Activated naive CD4-positive, alpha-beta T cell treated with anti-CD3 and anti-CD28 coated beads, Interleukin-2, amount 50 U/mL, for 72 hours (primary cell): ENCODE measurements around the gene ZNF441. TPM values are rescaled to one million over a fixed set of nuclear protein-coding genes. Genes with fewer than 3 reads are reported as not detected.

Source experiments
- ATAC-seq, 2 donors: fragments of 150-1000 bp; cut with Tn5 transposase; 2 replicates each; pipeline ENCODE4 v1.10.0; 2021; ENCODE audit warnings: mild to moderate bottlenecking in 2 of 2, moderate library complexity in 2 of 2
- DNase-seq, 2 donors: peaks; one replicate each; pipeline ENCODE4 v3.0.0; 2021 to 2022; ENCODE audit warnings: low spot score in 2 of 2
- H3K27ac Mint-ChIP-seq, 2 donors: one replicate each; pipeline ENCODE4 v1.8.0; 2022; ENCODE audit warnings: mild to moderate bottlenecking in 2 of 2, mixed read lengths in 2 of 2
- H3K36me3 Mint-ChIP-seq, 2 donors: one replicate each; pipeline ENCODE4 v1.8.0; 2022; ENCODE audit warnings: mixed read lengths in 2 of 2
- H3K9me3 Mint-ChIP-seq, 2 donors: one replicate each; pipeline ENCODE4 v1.8.0; 2022; ENCODE audit warnings: mixed read lengths in 2 of 2
- total RNA-seq, 2 donors: library from RNA; stranded (reverse); gene quantifications; one replicate each; pipeline ENCODE4 v1.2.3, GENCODE V29; 2022

ZNF441 gene
- 10 to 100 TPM in 1 of 2 donors, 1 to 10 TPM in 1; 2.8 to 10.1 TPM for total RNA-seq

DNA sequence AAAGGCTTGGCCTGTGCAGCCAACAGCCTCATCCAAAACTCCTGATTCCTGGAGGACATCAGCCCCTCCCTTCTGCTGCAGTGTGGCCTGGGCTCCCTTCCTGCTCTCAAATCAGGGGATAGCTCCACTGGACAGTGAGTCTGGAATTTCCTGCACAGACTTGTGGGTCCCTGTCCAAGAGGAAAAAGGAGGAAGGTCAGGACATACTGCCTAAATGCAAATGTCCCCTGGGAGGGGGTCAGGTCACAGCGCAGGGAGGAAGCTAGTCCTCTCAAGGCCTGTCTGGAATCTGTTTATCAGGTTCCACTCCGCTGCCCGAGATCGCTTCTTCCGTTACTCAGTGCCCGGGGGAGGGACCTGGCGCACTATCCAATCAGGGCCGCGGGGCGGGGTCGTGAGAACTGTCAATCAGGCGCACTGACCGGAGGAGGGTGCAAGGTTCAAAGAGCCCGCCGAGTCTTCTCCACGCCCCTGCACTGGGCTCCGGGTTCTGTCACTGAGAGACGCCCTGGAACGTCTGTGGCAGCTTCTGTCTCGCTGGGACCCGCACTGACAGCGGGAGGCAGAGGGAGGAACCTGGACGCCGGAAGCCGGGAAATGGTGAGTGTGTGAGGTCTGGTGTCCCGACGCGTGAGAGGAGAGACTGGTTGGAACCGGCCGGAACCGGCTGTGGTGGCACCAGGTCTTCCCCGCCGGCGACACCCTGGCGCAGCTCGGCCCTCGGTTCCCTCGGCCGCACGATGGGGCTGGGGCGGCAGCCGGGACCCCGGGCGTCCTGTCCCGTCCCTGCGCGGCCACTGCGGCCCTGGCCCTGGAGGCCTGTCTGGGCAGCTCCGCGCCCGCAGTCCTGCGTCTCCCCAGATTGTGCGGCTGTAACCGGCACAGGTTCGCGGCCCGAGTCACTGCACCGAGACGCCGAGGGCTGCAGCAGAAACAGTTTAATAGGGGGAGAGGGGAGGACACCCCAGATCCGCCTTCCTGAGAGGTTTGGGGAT lies at the start of gene ZNF441:
Gene ZNF441 (plus strand): TSS at position 404 of the 995 bp plus-strand sequence. CDS start 194 bp downstream, at position 598.
- H3K9me3 Mint-ChIP-seq: peaks cover 16 to 31% of the 10 kb centered on the region in 2 donors
- ATAC-seq (peak; percentile 95 to 99), DNase-seq (peak; percentile 95 to 98)
- peak within 1 kb of the TSS; percentile 94 to 95 for H3K27ac Mint-ChIP-seq
- peaks cover 43 to 66% of the 10 kb centered on the region in 2 donors for H3K36me3 Mint-ChIP-seq

DNA sequence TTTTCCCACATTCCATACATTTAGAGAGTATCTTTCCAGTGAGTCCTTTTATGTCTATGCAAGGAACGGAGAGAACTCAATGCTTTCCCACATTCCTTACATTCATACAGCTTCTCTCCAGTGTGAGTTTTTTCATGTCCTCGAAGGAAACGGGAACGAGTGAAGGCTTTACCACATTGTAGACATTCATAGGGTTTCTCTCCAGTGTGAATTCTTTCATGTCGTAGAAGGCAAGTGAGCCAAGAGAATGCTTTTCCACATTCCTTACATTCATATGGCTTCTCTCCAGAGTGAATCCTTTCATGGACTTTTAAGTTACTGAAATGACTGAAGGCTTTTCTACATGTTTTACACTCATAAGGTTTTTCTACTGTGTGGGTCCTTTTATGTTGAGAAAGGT lies 45.1 kb upstream of the ZNF441 start:
- DNase-seq: no peak
- peaks cover 29 to 37% of the 10 kb centered on the region in 2 donors for H3K9me3 Mint-ChIP-seq
- H3K36me3 Mint-ChIP-seq: peaks cover 61 to 70% of the 10 kb centered on the region in 2 donors
- no peak for ATAC-seq
- no peak overlapping the region for H3K27ac Mint-ChIP-seq

DNA sequence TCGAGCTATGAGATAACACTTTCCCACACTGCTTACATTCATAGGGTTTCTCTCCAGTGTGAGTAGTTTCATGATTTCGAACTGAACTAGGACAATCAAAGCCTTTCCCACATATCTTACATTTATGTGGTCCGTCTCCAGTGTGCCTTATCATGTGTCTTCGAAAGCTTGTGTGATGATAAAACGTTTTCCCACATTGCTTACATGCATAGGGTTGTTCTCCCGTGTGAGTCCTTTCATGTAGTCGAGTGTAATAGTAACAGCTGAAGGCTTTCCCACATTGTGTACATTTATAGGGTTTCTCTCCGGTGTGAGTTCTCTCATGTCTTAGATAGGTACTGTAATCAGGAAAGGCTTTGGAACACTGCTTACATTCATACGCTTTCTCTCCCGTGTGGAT lies 44.4 kb upstream of the ZNF441 start:
- peaks cover 55 to 74% of the 10 kb centered on the region in 2 donors for H3K36me3 Mint-ChIP-seq
- peaks cover 29 to 34% of the 10 kb centered on the region in 2 donors for H3K9me3 Mint-ChIP-seq
- no peak overlapping the region for H3K27ac Mint-ChIP-seq
- no peak for ATAC-seq
- DNase-seq: no peak

DNA sequence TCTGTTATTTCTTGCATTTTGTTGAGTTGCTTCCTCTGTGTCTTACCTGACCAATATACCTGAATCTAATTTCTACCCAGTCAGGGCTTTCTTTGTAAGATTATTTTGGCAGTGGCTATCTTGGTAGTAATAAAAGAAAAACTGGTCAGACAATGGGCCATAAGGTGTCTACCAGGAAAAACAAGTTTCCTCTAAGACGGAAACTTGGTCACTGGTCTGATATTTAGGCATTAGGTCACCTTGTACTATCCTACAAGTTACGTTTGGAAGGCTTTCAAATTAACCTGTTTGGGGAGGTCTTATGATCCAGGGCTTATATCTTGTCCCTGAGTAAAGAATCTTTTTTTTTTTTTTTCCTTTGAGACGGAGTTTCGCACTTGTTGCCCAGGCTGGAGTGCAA lies 37.2 kb upstream of the ZNF441 start:
- H3K9me3 Mint-ChIP-seq: peaks cover 3 to 7% of the 10 kb centered on the region in 2 donors
- no peak for DNase-seq
- no peak for ATAC-seq
- H3K36me3 Mint-ChIP-seq: peaks cover 10 to 51% of the 10 kb centered on the region in 2 donors
- no peak overlapping the region for H3K27ac Mint-ChIP-seq

DNA sequence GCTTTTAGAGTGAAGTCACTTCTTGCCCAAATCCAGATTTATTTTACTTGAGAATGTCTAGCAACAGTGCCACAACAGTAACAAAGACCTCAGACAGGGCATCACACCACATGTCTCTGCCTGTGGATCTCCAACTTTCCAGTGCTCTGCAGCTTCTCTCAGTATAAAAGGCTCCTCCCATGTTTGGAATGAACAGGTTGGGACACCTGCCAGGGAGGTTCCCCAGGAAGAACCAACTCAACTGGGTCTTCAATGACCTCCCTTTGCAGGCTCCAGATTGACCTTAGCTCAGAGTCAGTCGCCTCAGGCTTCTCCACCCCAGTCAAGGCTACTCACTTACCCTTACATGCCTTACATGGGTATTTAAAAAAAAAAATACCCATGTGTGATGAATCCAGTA lies 31.4 kb upstream of the ZNF441 start:
- no peak overlapping the region for H3K27ac Mint-ChIP-seq
- H3K9me3 Mint-ChIP-seq: peaks cover 0 to 3% of the 10 kb centered on the region in 2 donors
- peaks cover 13 to 25% of the 10 kb centered on the region in 2 donors for H3K36me3 Mint-ChIP-seq
- no peak for ATAC-seq
- no peak for DNase-seq

DNA sequence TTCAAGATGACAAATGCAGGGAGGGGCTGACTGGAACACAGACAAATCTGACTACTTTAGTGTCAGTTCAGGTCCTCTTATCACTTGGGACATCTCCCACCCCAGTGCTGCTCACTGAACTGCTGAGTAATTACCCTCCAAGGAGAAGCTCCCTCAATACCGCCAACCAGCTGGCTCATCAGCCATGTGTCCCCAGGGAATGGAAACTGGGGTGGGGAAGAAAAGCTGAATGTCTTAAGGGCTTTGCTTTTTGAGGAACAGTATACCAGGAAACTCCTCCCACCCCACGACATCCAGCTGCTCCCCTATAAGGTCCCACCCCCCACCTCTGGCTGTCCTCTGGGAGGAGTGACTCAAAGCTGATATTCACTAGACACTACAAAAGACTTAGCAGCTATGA lies 30.1 kb upstream of the ZNF441 start:
- peaks cover 13 to 19% of the 10 kb centered on the region in 2 donors for H3K36me3 Mint-ChIP-seq
- DNase-seq (no peak), ATAC-seq (no peak)
- H3K27ac Mint-ChIP-seq: no peak overlapping the region
- H3K9me3 Mint-ChIP-seq: peaks cover 0 to 3% of the 10 kb centered on the region in 2 donors

DNA sequence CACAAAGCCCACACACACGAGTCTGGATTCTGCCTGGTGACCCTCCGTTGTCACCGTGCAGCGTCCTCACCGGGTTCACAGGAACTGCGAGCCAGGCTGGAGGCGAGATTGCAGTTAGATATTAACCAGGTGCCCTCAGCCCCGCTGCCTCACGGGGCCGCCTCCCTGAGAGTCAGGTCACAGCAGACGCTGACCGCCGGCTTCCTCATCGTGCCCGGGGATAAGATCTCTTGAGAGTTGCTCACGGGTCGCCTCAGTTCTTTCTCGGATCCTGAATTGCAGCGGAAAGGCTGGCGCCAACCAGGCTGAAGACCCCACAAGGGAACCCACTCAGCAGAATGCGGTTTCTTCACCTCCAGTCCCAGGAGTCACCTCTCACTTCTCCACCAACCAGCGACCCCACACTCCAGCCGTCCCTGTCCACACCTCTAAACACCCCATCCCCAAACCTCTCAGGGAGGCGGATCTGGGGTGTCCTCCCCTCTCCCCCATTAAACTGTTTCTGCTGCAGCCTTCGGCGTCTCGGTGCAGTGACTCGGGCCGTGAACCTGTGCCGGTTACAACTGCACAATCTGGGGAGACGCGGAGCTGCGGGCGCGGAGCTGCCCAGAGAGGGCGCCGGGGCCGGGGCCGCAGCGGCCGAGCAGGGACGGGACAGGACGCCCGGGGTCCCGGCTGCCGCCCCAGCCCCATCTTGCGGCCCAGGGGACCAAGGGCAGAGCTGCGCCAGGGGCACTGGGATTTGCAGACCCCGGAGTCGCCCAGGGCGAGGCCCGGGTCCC lies 28.6 kb upstream of the ZNF441 start:
- peak overlapping the region in 1 of 2 donors; percentile 90 for H3K27ac Mint-ChIP-seq
- DNase-seq: peak; percentile 36 to 67
- peak; percentile 43 to 57 for ATAC-seq
- peaks cover 13 to 14% of the 10 kb centered on the region in 2 donors for H3K36me3 Mint-ChIP-seq
- H3K9me3 Mint-ChIP-seq: no peaks in the 10 kb centered on the region

DNA sequence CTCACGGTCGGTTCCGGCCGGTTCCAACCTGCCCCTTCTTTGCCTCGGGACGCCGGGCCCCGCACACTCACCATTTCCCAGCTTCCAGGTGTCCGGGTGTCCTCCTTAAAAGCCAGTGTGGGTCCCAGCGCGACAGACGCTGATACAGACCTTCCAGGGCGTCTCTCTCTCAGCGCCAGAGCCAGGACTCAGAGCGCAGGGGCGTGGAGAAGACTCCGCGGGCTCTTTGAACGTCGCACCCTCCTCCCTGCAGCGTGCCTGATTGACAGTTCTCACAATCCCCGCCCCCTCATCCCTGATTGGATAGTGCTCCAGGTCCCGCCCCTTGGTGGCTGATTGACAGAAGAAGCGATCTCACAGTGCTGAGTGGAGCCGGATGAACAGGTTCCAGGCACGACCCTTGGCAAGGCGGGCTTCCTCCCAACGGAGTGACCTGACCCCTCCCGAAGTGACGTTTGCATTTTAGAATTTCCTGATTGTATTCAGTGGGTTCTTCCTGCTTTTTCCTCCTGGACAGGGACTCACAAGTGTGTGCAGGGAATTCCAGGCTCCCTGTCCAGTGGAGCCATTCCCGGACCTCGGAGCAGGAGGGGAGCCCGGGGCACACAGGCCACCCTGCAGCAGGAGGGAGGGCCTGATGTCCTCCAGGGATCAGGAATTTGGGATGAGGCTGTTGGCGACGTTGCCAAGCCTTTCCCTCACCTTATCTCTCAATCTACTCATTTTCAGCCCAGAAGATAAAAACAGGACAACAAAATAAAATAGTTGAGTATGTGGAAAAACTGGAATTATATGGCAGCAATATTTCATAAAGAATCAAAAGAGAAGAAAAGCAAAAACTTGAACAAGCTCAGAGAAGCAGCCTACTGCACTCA lies 27.8 kb upstream of the ZNF441 start, which contains the start of gene ZNF823:
Gene ZNF823 (minus strand): TSS at position 201 of the 875 bp plus-strand sequence. CDS start 127 bp downstream, at position 74.
- Mint-ChIP-seq H3K36me3 (peaks cover 13 to 14% of the 10 kb centered on the region in 2 donors), H3K27ac (peak within 1 kb of the TSS; percentile 90 to 95), H3K9me3 (peaks cover 0 to 4% of the 10 kb centered on the region in 2 donors)
- DNase-seq (peak; percentile 96 to 97), ATAC-seq (peak; percentile 99)

DNA sequence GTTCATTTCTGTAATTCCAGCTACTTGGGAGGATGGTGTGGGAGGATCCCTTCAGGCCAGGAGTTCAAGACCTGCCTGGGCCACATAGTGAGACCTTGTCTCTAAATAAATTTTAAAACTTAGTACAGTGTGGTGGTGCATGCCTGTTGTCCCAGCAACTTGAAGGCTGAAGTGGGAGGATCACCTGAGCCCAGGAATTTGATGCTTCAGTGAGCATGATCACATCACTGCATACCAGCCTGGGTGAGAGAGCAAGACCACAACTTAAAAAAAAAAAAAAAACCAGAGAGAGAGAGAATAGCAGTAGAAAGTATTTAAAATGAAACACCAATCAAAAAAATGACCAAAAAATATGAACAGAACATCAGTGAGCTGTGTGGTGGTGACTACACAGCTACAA lies 20.9 kb upstream of the ZNF441 start:
- Mint-ChIP-seq H3K27ac (no peak overlapping the region), H3K9me3 (peaks cover 18 to 29% of the 10 kb centered on the region in 2 donors), H3K36me3 (peaks cover 11 to 13% of the 10 kb centered on the region in 2 donors)
- DNase-seq: no peak
- ATAC-seq: no peak

DNA sequence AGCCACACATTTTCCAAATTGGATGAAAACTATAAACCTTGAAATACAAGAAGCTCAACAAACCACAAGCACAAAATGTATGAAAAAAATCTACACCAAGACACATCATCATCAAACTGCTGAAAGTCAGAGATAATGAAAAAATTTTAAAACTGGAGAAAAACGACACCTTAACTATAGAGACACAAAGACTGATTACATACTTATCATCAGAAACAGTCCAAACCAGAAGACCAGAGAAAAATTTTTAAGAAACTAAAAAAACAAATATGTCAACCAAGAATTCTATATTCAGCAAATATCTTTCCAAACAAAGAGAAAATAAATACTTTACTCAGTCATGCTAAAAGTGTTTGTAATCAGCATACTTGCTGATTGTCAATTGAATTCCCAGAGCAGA lies 19.5 kb upstream of the ZNF441 start:
- Mint-ChIP-seq H3K27ac (no peak overlapping the region), H3K9me3 (peaks cover 28 to 41% of the 10 kb centered on the region in 2 donors), H3K36me3 (peaks cover 20 to 23% of the 10 kb centered on the region in 2 donors)
- DNase-seq (no peak), ATAC-seq (no peak)

DNA sequence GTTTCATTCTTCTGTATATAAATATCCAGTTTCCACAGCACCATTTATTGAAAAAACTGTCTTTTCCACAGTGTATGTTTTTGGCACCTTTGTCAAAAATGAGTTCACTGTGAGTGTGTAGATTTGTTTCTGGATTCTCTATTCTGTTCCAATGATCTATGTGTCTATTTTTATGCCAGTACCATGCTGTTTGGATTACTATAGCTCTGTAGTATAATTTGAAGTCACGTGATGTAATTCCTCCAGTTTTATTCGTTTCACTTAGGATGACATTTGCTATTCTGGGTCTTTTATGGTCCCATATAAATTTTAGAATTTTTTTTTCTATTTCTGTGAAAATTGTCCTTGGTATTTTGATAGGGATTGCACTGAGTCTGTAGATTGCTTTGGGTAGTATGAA lies 17.0 kb upstream of the ZNF441 start:
- Mint-ChIP-seq H3K27ac (no peak overlapping the region), H3K36me3 (peaks cover 35 to 41% of the 10 kb centered on the region in 2 donors), H3K9me3 (peaks cover 32 to 47% of the 10 kb centered on the region in 2 donors)
- ATAC-seq (no peak), DNase-seq (no peak)

DNA sequence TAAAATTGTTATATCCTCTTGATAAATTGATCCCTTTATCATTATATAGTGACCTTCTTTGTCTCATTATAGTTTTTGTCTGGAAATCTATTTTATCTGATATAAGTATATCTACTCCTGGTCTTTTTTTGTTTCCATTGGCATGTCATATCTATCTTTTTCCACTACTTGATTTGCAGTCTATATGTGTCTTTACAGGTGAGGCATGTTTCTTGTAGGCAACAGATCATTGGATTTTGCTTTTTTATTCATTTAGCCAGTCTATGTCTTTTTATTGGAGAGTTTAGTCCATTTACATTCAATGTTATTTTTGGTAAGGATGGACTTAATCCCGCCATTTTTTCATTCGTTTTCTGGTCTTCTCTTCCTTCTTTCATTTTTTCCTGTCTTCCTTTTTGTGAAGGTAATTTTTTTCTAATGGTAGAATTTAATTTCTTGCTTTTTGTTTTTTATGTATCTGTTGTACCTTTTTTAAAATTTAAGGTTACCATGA lies 14.5 kb upstream of the ZNF441 start:
- Mint-ChIP-seq H3K27ac (no peak overlapping the region), H3K9me3 (peaks cover 37 to 54% of the 10 kb centered on the region in 2 donors)

DNA sequence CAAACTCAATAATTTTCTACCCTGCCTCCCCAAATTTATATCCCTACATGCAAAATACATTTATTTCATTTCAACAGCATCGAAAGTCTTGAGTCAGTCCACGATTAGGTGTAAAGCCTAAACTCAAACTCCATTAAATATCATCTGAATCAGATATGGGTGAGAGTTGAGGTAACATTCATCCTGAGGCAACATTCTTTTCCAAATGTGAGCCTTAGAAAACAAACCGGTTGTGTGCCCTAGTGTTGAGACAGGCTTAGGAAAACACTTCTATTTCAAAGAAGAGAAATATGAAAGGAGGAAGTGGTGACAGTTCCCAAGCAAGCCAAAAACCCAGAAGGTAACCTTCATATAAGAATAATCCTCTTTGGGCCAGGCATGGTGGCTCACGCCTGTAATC lies 12.1 kb upstream of the ZNF441 start:
- DNase-seq (no peak), ATAC-seq (no peak)
- Mint-ChIP-seq H3K36me3 (peaks cover 36 to 41% of the 10 kb centered on the region in 2 donors), H3K27ac (no peak overlapping the region), H3K9me3 (peaks cover 35 to 51% of the 10 kb centered on the region in 2 donors)

More for the DNA sequence above, 14.5 kb upstream of the ZNF441 start:
- DNase-seq (no peak), ATAC-seq (no peak)
- peaks cover 40 to 41% of the 10 kb centered on the region in 2 donors for H3K36me3 Mint-ChIP-seq

DNA sequence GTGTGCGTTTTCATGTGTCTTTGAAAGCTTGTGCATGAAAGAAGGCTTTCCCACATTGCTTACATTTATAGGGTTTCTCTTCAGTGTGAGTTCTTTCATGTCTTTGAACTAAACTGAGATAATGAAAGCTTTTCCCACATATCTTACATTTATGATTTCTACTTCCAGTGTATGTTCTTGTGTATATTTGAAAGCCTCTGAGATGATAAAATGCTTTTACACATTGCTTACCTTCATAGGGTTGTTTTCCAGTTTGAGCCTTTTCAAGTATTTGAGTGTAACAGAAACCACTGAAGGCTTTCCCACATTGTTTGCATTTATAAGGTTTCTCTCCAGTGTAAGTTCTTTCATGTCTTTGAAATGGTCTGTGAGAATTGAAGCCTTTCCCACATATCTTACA lies 9.8 kb upstream of the ZNF441 start:
- Mint-ChIP-seq H3K9me3 (peaks cover 26 to 36% of the 10 kb centered on the region in 2 donors), H3K36me3 (peaks cover 28 to 35% of the 10 kb centered on the region in 2 donors), H3K27ac (no peak overlapping the region)
- DNase-seq: no peak
- ATAC-seq: no peak

DNA sequence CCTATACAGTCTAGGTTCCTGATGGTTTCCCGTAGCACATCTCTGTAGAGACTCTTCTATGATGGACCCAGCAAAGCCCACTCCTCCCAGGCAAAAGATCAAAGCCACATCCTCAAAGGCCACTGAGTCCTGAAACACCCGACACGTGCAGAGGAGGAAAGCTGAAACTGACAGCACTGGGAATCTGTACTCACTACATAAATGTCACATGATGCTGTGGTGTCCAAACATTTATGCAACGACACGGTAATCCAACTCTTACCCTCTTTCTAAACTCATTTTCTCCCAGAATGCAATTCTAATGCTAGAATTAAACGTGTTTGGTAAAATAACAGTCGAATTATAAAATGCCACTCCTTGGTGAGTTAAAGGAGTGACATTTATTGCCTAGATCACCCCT lies 7.0 kb upstream of the ZNF441 start:
- DNase-seq (no peak), ATAC-seq (no peak)
- Mint-ChIP-seq H3K36me3 (peaks cover 14 to 30% of the 10 kb centered on the region in 2 donors), H3K9me3 (peaks cover 22 to 31% of the 10 kb centered on the region in 2 donors), H3K27ac (no peak overlapping the region)

DNA sequence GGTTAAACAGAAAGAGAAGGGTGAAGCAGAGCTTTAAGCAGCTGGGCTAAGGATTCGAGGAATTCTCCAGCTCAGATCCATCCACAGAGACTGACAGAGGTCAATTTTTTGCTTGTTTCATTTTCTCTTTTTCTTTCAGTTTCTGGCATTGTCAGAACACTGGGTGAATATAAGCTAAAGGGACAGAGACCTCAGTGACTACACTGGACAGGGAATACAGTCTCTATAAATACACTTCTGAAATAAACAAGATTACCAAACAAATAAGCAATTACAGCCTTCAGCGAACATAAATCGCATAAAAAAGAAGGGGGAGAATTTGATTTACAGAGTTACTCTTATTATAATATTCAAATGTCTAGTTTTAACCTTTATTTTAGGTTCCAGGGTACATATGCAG lies 3.7 kb upstream of the ZNF441 start:
- H3K36me3 Mint-ChIP-seq: peaks cover 19 to 31% of the 10 kb centered on the region in 2 donors
- DNase-seq: no peak
- H3K27ac Mint-ChIP-seq: no peak overlapping the region
- peaks cover 7 to 19% of the 10 kb centered on the region in 2 donors for H3K9me3 Mint-ChIP-seq
- ATAC-seq: no peak
